Caco-2 (cell line): ENCODE measurements around the gene GPRC6A. TPM values are rescaled to one million over a fixed set of nuclear protein-coding genes. Genes with fewer than 3 reads are reported as not detected.

ENCODE experiments used
- BruUV-seq: library from RNA; stranded (reverse); fragments of 400-500 nt; replicated peaks from 2 replicates; lab custom pipeline; 2021; lab: Mats Ljungman, UMichigan
- CTCF ChIA-PET: fragments of 300-600 bp; sonication (Branson Sonifier 250); formaldehyde crosslinking; loops from one replicate; lab custom pipeline; 2022; ENCODE audit warnings: antibody characterized with exemption; lab: Charles Lee
- POLR2A ChIA-PET: fragments of 300-600 bp; sonication (Branson Sonifier 250); formaldehyde crosslinking; loops from one replicate; lab custom pipeline; 2022; ENCODE audit warnings: antibody characterized with exemption; lab: Charles Lee
- DNase-seq, 2 experiments: peaks; one replicate each; pipeline versions ENCODE4 v3.0.0 to v3.0.0-alpha.2; 2020 to 2022
- H3K27me3 ChIP-seq: replicated peaks from 2 replicates; pipeline ENCODE4 v1.6.0; 2011; ENCODE audit warnings: low read length; ENCODE audit not compliant: control insufficient read depth, insufficient read depth
- H3K36me3 ChIP-seq: 2 replicates; pipeline ENCODE4 v1.5.1; 2011; ENCODE audit warnings: low read length; ENCODE audit not compliant: control insufficient read depth, insufficient read depth
- H3K4me1 ChIP-seq: fragments of 250-450 bp; sonication (Bioruptor Pico); 2 replicates; pipeline ENCODE4 v1.5.1; 2020; ENCODE audit warnings: mild to moderate bottlenecking
- H3K4me3 ChIP-seq: 2 replicates; pipeline ENCODE4 v1.5.1; 2011; ENCODE audit warnings: low read depth, mild to moderate bottlenecking, control low read depth, low read length
- H3K9me3 ChIP-seq: fragments of 250-450 bp; sonication (Bioruptor Pico); 2 replicates; pipeline ENCODE4 v1.5.1; 2020; ENCODE audit warnings: mild to moderate bottlenecking, moderate library complexity
- H3K27ac Mint-ChIP-seq: one replicate; pipeline ENCODE4 v1.8.0; 2022; ENCODE audit warnings: mixed read lengths; ENCODE audit not compliant: unreplicated experiment
- H3K27me3 Mint-ChIP-seq: one replicate; pipeline ENCODE4 v1.8.0; 2022; ENCODE audit warnings: mixed read lengths; ENCODE audit not compliant: insufficient read depth, unreplicated experiment
- H3K36me3 Mint-ChIP-seq: one replicate; pipeline ENCODE4 v1.8.0; 2022; ENCODE audit warnings: mild to moderate bottlenecking, mixed read lengths; ENCODE audit not compliant: insufficient read depth, unreplicated experiment
- H3K4me1 Mint-ChIP-seq: one replicate; pipeline ENCODE4 v1.8.0; 2022; ENCODE audit warnings: low read depth, mixed read lengths; ENCODE audit not compliant: unreplicated experiment
- H3K4me3 Mint-ChIP-seq: one replicate; pipeline ENCODE4 v1.8.0; 2022; ENCODE audit warnings: mild to moderate bottlenecking, moderate library complexity, mixed read lengths; ENCODE audit not compliant: unreplicated experiment
- H3K9me3 Mint-ChIP-seq: one replicate; pipeline ENCODE4 v1.8.0; 2022; ENCODE audit warnings: mixed read lengths; ENCODE audit not compliant: unreplicated experiment
- intact Hi-C: fragments of 100-400 bp; cut with micrococcal nuclease; formaldehyde crosslinking; loops from one replicate; pipeline ENCODE4 v1.10.0; 2022; ENCODE audit not compliant: unreplicated experiment
- total RNA-seq: library from RNA; stranded (reverse); gene quantifications from 2 replicates; pipeline ENCODE4 v1.2.3, GENCODE V29; 2022
- TF ChIP-seq, protein P1 (sequence below), 2 experiments: fragments of 200-600 bp in 1 of 2; IDR thresholded peaks; 1 replicate in 1 of 2; 2 replicates in 1 of 2; pipeline versions ENCODE4 v1.5.1 to v1.8.0; 2011 to 2022; ENCODE audit warnings: antibody characterized with exemption in 1 of 2, control low read depth in 1 of 2, inconsistent platforms in 1 of 2, low read depth in 1 of 2, low read length in 1 of 2, mild to moderate bottlenecking in 1 of 2, moderate library complexity in 1 of 2; ENCODE audit not compliant: insufficient read depth in 1 of 2, severe bottlenecking in 1 of 2, unreplicated experiment in 1 of 2

GPRC6A gene
- total RNA-seq, 1 experiment from 2014 or later, result 0.41 TPM

DNA sequence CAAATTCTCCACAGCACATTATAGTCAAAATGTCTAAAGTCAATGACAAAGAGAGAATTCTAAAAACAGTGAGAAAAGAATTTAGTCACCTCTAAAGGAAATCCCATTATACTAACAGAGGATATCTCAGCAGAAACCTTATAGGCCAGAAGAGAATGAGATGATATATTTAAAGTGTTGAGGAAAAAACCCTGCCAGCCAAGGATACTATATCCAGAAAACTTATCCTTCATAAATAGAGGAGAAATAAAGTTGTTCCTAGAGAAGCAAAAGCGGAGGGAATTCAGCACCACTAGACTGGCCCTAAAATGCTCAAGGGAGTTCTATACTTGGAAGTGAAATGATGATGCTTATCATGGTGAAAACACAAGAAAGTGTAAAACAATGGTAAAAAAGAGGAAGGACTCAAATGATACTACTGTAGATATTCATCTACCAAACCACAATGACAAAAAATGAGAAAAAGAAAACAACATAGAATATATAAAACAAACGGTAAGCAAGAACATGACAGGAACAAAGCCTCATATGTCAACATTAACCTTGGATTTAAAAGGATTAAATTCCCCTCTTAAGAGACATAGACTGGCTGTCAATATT, 16.7 kb downstream of the GPRC6A start:
- Histone ChIP-seq H3K9me3 (peaks cover 5% of the 10 kb centered on the region; the same call in 1 of the 2 replicates), H3K4me1 (no peaks in the 10 kb centered on the region), H3K27me3 (no peaks in the 10 kb centered on the region), H3K4me3 (no peak overlapping the region), H3K36me3 (no peaks in the 10 kb centered on the region)
- BruUV-seq, result no TSS peak
- Mint-ChIP-seq H3K4me1 (no peaks in the 10 kb centered on the region), H3K4me3 (no peak overlapping the region), H3K27ac (no peak overlapping the region), H3K9me3 (peaks cover 10% of the 10 kb centered on the region), H3K27me3 (no peaks in the 10 kb centered on the region), H3K36me3 (no peaks in the 10 kb centered on the region)
- intact Hi-C loops, result no loop called here
- TF ChIP-seq, protein P1, sequence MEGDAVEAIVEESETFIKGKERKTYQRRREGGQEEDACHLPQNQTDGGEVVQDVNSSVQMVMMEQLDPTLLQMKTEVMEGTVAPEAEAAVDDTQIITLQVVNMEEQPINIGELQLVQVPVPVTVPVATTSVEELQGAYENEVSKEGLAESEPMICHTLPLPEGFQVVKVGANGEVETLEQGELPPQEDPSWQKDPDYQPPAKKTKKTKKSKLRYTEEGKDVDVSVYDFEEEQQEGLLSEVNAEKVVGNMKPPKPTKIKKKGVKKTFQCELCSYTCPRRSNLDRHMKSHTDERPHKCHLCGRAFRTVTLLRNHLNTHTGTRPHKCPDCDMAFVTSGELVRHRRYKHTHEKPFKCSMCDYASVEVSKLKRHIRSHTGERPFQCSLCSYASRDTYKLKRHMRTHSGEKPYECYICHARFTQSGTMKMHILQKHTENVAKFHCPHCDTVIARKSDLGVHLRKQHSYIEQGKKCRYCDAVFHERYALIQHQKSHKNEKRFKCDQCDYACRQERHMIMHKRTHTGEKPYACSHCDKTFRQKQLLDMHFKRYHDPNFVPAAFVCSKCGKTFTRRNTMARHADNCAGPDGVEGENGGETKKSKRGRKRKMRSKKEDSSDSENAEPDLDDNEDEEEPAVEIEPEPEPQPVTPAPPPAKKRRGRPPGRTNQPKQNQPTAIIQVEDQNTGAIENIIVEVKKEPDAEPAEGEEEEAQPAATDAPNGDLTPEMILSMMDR (IDR thresholded peaks at IDR 0.05; ENCODE audit: insufficient read depth in 1 of 2, low read depth in 1 of 2, low read length in 1 of 2, severe bottlenecking in 1 of 2, unreplicated experiment in 1 of 2), result no peak
- DNase-seq, result no peak
- ChIA-PET POLR2A (no interaction called here), CTCF (no interaction called here)

DNA sequence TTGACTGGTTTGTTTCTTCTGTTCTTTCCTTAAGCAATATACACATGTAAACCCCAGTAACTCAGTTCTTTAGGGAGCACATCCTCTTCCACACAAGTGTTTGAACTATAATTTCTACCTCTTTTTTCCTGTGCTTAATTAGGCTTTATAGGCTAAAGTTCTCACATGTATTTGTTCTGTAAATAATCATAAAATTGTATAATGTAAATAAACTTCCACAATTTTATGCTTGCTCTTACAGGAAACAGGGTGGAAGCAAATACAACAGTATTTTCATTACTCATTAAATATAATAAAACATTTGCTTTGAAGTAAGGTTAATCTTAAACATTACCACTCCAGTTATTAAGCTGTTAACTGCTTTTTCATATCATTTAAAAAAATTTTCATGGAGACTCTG, 26.9 kb downstream of the GPRC6A start:
- Histone ChIP-seq H3K4me1 (peaks cover 20% of the 10 kb centered on the region; the same call in 1 of the 2 replicates), H3K9me3 (no peaks in the 10 kb centered on the region), H3K27me3 (no peaks in the 10 kb centered on the region), H3K4me3 (no peak overlapping the region), H3K36me3 (no peaks in the 10 kb centered on the region; the same call in 1 of the 2 replicates)
- POLR2A ChIA-PET, result no interaction called here
- H3K4me1 Mint-ChIP-seq, result peaks cover 23% of the 10 kb centered on the region
- peaks cover 10% of the 10 kb centered on the region for H3K9me3 Mint-ChIP-seq
- no peaks in the 10 kb centered on the region for H3K36me3 Mint-ChIP-seq
- CTCF ChIA-PET, result no interaction called here
- intact Hi-C loops, result no loop called here
- no peak for DNase-seq
- H3K27ac Mint-ChIP-seq, result no peak overlapping the region
- H3K4me3 Mint-ChIP-seq, result no peak overlapping the region
- H3K27me3 Mint-ChIP-seq, result no peaks in the 10 kb centered on the region
- BruUV-seq, result no TSS peak
- TF ChIP-seq, protein P1 (IDR thresholded peaks at IDR 0.05; ENCODE audit: insufficient read depth in 1 of 2, low read depth in 1 of 2, low read length in 1 of 2, severe bottlenecking in 1 of 2, unreplicated experiment in 1 of 2), result no peak

DNA sequence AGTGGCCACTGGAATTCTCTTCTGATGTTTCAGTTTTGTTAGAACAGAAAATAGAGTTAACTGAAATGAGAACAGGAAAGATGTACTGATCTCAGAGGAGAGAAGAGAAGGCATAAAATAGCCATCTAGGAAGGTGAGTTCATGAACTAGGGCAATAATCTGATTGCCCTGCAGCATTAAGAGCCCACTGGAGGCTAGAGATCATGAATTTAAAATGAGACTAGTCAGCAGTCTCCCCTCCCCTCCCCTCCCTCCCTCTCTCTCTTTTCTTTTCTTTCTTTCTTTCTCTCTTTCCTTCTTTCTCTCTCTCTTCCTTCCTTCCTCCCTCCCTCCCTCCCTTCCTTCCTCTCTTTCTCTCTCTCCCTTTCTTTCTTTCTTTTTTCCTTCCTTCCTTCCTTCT, 28.9 kb downstream of the GPRC6A start:
- peaks cover 10% of the 10 kb centered on the region for H3K9me3 Mint-ChIP-seq
- H3K27me3 ChIP-seq, result no peaks in the 10 kb centered on the region
- no peak overlapping the region for H3K27ac Mint-ChIP-seq
- no peak overlapping the region for H3K4me3 Mint-ChIP-seq
- H3K4me3 ChIP-seq, result no peak overlapping the region
- peaks cover 19% of the 10 kb centered on the region; the same call in 1 of the 2 replicates for H3K4me1 ChIP-seq
- ChIA-PET POLR2A (no interaction called here), CTCF (no interaction called here)
- no peaks in the 10 kb centered on the region for H3K36me3 Mint-ChIP-seq
- TF ChIP-seq, protein P1 (IDR thresholded peaks at IDR 0.05; ENCODE audit: insufficient read depth in 1 of 2, low read depth in 1 of 2, low read length in 1 of 2, severe bottlenecking in 1 of 2, unreplicated experiment in 1 of 2), result no peak
- no peak for DNase-seq
- no peaks in the 10 kb centered on the region for H3K27me3 Mint-ChIP-seq
- peaks cover 22% of the 10 kb centered on the region for H3K4me1 Mint-ChIP-seq
- no TSS peak for BruUV-seq
- H3K9me3 ChIP-seq, result no peaks in the 10 kb centered on the region
- H3K36me3 ChIP-seq, result no peaks in the 10 kb centered on the region; the same call in 1 of the 2 replicates
- intact Hi-C loops, result no loop called here
